ENCODE data around the gene TP53AIP1.

The TP53AIP1 gene

DNA sequence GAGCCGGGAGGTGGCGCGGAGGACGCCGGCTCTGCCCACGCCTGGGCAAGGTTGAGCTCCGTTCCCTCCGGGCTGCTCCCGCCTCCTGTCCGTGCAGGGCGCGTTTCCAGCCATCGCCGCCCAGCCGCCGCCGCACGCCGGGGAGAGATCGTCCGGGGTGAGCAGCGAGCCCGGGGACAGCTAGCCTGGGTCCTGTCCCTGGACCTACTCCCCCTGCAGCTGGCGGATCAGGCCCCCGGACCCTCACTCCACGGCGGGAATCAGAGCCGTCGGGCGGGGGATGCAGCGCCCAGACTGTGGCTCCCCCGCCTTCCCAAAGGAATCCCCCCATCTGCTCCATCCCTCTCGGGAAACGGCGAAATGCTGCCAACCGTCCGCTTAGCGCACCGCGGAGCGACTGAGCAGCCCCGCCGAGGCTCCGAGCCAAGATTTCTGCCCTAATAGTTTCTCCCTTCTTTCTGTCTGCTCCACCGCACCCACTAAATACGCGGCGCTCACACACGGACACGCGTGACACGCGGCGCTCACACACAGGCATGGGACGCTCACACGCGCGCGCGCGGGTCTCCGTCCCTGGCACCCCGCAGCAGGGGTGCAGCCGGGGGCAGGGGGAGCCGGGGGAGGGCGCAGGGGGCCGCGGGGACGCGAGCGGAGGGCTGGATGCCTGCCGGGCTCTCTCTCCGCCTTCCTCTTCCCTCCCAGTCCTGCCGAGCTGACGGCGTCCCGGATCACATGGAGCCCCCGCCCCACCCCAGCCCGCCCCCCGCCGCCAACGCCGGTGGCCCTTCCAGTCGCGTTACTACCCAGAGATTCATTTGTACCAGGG is 51.9 kb downstream of the TP53AIP1 start, which contains the start of gene KCNJ5:
TSS of gene KCNJ5 (plus strand) at position 814 of the 826 bp plus-strand sequence. CDS start 19,918 bp downstream, outside the sequence.
- no peak for DNase-seq (ENCODE audit: low read depth)

DNA sequence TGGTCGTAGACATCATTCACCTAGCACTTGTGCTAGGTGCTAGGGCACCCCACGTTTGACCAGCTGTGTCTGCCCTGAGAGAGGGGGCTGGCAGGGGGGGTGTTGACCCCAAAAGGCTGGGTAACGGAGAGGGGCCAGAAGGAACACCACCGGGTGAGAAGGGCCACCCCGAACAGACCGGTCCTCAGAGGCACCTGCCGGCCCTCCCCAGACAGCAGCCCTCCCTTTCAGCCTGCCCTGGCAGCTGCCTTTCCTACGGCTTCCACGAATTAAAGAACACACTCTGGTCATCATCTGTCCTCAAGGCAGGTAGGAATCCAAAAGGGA is 52.5 kb downstream of the TP53AIP1 start:
- DNase-seq (ENCODE audit: low read depth): no peak

- no peak for DNase-seq (ENCODE audit: low read depth)
Observed at GRCh38 chr11:128889657-128890213, 52.9 kb downstream of the TP53AIP1 start.

DNA sequence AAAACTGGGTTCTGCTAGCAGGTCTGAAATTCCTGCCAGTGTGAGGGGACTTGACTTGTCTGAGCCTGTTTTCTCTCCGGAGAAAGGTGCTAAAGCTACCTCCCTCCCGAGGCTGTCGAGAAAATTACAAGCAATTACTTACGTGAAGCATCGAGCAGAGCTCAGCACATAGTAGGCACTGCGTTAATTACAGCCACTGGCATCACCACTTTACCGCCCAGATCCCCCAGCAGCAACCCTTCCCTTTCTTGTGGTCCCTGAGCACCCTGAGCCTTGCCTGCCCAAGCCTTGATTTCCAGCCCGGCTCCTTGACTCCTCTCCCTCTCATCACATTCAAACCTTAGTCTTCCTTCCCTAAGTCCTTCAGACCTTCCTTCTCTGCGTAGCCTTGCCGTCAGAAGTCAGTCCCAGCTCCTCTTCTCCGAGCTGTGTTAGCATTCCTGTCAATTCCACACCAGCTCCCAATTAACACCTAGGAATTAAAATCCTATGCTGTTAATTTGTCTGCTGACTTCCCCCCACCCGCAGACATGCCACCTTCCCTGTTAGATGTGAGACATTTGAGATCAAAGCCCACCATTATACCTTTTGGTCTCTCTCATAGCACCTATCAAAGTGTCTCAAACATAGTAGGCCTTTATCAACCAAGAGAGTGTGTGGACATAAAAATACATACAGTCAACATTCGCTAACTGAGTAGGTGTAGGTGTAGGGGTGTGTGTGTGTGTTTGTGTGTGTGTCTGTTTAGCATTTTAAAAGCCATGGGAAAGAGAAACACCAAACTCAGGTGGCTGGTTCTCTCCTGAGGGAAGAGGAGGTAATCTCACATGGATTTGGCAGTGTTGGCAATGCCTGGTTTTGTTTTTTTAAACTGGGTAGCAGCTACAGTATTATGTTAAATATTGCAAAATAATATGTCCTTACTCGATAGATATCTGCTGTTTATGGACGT is 54.4 kb downstream of the TP53AIP1 start:
- no peak for DNase-seq (ENCODE audit: low read depth)

DNA sequence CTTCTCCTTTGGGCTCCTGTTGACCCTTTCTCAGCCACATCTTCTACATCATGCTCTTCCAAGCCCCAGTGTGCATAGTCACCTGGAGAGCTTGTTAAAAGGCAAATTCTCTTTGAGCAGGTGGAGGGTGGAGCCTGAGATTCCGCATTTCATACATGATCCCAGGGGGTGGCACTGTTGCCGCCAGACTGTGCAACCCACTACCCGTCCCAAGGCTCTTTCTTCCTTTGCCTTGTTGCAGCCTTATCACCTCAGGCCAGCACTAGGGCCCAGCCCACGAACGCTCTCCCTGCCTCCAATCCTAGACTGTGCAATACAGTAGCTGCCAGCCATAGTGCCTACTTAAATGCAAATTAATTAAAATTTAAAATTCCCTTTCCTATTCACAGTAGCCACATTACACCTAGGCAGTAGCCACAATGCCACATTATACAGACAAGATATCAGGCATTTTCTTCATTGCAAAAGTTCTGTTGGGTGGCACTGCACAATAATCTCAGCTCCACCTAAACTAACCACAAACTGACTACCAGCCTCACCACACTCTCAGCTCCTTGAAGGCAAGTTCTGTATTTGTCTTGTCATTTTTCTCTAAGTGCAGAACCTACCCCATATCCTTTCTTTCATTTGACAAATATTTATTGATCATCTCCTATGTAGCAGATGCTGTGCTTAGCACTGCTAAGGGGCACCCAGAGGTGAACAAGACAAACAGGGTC is 56.1 kb downstream of the TP53AIP1 start:
- DNase-seq (ENCODE audit: low read depth): no peak

Data from HS-27A (cell line).